Measurements from ENCODE around the gene FARS2.
A peak's percentile ranks its signal among the peaks of the same experiment; 100 is the strongest.

The FARS2 gene

DNA sequence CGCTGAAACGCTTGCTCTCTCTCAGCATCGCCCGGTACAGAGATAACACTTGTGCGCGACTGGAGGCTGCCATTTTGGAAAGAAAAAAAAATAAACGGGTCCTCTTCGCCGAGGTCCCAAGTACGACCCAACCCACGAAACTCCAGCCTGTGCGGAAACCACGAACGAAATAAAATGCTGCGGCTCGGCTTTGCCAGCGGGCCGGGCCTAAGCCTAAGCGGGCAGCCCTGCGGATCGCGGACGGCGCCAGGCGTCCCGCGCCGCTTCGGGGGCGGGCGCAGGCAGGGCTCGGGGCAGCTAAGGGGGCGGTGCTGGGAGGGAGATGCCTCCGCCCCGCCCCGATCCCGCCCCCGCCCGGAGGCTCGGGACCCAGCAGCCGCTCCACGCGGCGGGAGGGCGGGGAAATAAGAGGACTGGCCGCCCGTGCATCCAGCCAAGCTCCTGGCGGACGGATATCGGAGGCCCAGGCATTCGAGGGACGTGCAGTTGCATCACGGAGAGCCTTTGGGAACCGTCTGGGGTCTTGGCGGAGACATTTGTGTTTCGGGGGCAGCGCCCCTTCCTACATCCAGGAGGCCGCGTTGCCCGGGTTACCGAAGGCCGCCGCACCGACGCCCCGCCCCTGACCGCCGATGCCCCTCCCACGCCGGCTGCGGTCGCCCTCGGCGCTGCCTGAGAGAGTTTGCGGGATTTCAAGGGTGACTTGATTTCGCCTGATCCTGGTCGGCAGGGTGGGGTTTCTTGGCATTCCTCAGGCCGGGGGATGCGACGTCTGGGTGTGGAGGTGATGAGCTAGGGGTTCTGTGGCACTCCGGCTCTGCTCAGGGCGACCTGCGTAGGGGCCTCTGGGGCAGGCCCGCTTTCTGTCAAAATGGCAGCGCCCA, at the start of gene FARS2, which contains the start of gene LYRM4:
Gene FARS2 (plus strand): TSS at position 853 of the 884 bp plus-strand sequence.
Gene LYRM4 (minus strand): TSS at position 290 of the 884 bp plus-strand sequence. CDS start 217 bp downstream, at position 73.
- DNase-seq (ENCODE audit: low read depth): peak; percentile 59

GRCh38 chr6:5213836-5214235, 47.5 kb upstream of the FARS2 start:
- no peak for DNase-seq (ENCODE audit: low read depth)

GRCh38 chr6:5214570-5215052, 46.7 kb upstream of the FARS2 start:
- DNase-seq (ENCODE audit: low read depth): no peak

GRCh38 chr6:5215159-5215558, 46.2 kb upstream of the FARS2 start:
- DNase-seq (ENCODE audit: low read depth): no peak

GRCh38 chr6:5215799-5216198, 45.5 kb upstream of the FARS2 start:
- DNase-seq (ENCODE audit: low read depth): no peak

- no peak for DNase-seq (ENCODE audit: low read depth)
Measured at GRCh38 chr6:5217356-5217755, 44.0 kb upstream of the FARS2 start.

DNA sequence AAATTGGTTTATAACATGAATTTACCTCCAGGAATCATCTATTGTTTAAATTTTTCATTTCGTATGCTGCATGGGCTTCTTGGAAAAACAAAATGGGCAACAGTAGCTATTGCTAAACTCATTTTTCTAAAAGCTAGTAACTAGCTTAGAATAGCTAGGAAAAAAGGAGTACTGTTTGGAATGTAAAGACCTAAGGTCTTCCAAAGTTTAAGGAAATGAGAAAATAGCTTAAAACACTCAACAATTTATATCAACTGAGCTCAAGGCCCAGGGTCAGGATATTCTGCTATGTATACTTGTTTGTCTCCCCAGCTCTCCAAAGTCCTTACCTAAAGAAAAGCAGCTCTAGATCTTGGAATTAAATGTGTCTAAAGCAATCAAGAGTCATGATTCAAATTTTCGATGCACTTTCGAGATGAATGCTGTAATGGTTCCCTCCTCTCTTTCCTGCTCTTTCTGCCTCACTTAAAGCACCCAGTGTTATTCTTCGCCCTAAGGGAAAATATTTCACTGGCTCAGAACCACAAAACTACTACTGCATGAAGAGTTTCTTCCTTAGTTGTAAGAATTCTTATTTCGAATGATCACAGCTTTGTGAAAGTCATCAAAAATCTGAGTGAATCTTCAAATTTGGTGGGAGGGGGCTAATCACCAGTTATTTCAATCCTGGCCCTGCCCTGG, 42.2 kb upstream of the FARS2 start:
- DNase-seq (ENCODE audit: low read depth): no peak

- DNase-seq (ENCODE audit: low read depth): no peak
Measured at GRCh38 chr6:5220443-5220842, 40.9 kb upstream of the FARS2 start.

DNA sequence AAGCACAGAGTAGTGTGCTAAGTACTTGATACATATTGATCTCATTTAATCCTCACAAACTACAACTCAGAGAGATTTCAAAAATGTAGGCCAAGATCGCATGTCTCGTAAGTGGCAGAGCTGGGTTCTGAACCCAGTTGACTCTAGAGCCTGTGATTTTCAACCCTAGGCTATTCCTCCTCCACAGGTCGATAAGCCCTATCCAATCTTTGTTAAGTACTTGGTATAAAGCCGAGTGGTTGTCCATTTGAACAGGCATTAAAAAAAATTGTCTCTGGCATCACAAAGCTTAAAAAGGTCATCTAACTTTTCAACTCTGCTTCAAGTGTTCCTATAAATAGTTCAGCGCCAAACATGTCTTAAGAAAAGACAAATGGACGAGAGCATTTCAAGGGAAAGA, 38.0 kb upstream of the FARS2 start:
- no peak for DNase-seq (ENCODE audit: low read depth)

DNA sequence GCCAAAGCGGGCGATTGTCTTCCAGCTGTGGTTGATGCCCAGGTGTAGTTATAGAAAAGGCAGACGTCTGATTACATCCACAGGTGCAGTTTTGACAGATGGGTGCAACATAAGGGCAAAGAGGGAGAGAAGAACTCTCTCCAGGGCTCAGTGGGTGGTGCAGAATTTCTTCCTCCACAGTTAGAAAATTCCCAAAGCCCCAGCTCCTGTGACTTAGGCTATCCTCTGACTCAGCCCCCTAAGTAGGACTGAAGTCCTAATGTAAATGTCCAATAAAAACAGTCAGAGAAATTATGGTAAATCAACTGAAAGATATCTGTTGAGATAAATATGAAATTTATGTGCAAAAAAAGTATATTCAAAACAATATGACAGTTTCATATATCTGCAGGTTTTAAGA, 32.0 kb upstream of the FARS2 start:
- DNase-seq (ENCODE audit: low read depth): no peak

DNA sequence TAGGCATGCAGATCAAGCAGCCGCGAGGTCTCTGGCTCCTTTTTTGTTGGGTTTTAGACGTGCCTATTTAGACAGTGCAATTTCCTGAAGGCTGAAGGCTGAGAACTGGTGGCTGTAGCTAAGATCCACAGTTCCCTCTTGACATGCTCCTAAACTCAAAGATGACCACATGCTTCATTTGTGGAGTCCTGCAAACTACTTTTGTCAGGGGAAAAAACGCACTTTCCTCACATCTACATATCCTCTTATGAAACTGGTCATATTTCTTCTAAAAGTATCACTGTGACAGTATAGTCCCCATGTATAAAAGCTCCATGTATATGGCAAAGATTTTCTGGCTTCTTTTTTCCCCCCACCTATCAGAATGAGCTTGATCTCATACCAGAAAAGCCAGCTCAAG, 31.2 kb upstream of the FARS2 start:
- no peak for DNase-seq (ENCODE audit: low read depth)

DNA sequence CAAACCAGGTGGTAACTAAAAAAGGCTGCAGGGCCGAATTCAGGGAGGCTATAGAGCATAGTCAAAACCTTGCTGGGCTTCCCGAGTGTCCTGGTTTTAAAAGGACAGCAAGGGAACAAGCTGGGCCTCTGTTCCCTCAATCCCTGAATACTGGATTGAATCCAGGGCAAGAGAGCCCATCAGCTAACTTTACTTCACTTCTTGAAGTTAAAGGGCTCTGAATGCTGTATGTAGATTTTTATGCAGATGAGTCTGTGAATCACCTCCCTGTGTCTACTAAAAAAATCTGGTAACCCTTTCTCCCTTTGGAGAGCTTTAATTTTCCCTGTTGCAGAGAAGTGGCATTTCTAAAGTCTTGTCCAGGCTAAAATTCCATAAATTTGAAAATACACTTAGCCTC, 30.0 kb upstream of the FARS2 start:
- no peak for DNase-seq (ENCODE audit: low read depth)

DNA sequence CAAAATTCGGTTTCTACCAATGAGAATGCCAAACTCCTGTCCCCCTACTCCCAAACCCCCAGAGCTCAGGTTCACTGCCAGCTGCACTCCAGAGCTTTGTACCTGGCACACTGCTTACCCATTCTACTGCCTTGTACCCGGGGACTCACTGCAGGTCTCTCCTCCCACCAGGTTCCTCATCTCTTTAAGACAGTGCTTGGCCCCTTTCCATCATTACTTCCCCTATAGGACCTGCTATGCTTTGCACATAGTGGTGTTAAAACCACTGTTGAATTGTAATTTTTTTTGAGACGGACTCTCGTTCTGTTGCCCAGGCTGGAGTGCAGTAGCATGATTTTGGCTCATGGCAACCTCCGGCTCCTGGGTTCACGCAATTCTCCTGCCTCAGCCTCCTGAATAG, 26.4 kb upstream of the FARS2 start:
- DNase-seq (ENCODE audit: low read depth): no peak

DNA sequence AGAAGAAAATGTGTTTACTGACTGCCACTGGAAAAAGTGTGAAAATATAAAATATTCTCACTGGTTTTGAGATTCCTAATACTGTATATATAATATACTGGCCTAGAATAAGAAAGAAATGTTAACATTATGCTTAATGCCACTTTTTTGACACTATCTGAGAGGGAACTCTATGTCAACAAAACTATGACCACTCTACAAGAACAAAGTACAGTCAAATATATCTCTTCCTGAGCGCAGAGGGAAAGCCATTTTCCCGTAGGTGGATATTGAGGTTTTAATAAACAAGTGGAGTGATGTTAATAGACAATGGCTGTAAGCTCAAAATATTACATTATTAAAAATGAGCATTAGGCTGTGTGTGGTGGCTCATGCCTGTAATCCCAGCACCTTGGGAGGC, 25.5 kb upstream of the FARS2 start:
- DNase-seq (ENCODE audit: low read depth): no peak

GRCh38 chr6:5237805-5238204, 23.5 kb upstream of the FARS2 start:
- DNase-seq (ENCODE audit: low read depth): no peak

- no peak for DNase-seq (ENCODE audit: low read depth)
Measured at GRCh38 chr6:5238336-5238735, 23.0 kb upstream of the FARS2 start.

- DNase-seq (ENCODE audit: low read depth): no peak
Measured at GRCh38 chr6:5241252-5241651, 20.1 kb upstream of the FARS2 start.

- DNase-seq (ENCODE audit: low read depth): no peak
Measured at GRCh38 chr6:5243069-5243468, 18.2 kb upstream of the FARS2 start.

DNA sequence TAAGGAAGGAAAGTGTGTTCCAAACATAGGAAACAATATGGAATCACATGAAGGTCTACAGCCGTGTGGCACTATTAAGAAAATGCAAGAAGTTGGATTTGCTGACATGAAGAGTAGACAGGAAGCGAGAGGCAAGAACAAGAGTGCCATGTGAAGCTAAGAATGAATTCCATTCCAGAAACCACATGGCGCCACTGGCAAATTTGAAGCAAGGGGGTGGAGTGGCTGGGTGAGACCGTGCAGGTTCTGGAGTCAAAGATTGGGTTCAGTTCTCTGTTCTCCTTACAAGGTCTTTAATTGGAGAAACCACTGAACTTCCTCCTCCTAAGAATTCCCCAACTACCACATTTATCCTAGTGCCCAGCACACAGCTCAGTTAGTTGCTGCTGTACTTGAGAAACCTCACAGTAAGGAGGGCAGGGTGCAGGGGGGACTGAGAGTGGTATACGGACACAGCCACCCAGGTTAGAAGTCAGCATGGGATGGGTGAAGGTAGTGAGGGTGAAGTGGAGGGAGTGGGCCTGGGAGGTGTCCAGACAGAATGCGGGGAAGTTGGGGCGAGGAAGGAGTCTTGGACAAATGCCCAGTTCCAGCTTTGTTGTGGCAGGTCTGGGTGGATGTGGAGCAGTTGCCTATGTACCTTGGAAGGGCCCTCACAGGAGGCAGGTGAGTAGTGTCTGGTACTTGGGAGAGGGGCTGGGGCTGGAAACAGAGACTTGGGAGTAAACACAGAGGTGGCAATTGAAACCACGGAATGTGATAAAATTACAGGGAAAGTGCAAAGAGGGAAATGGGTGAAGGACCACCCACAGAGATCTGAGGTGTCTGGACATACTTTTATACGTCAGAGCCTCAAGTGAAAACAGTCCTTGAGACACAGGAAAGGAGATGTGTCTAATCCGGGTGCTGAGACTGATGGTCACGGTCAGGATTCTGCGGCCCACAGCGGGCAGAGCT, 14.9 kb upstream of the FARS2 start:
- DNase-seq (ENCODE audit: low read depth): no peak

GRCh38 chr6:5247201-5247600, 14.1 kb upstream of the FARS2 start:
- no peak for DNase-seq (ENCODE audit: low read depth)

DNA sequence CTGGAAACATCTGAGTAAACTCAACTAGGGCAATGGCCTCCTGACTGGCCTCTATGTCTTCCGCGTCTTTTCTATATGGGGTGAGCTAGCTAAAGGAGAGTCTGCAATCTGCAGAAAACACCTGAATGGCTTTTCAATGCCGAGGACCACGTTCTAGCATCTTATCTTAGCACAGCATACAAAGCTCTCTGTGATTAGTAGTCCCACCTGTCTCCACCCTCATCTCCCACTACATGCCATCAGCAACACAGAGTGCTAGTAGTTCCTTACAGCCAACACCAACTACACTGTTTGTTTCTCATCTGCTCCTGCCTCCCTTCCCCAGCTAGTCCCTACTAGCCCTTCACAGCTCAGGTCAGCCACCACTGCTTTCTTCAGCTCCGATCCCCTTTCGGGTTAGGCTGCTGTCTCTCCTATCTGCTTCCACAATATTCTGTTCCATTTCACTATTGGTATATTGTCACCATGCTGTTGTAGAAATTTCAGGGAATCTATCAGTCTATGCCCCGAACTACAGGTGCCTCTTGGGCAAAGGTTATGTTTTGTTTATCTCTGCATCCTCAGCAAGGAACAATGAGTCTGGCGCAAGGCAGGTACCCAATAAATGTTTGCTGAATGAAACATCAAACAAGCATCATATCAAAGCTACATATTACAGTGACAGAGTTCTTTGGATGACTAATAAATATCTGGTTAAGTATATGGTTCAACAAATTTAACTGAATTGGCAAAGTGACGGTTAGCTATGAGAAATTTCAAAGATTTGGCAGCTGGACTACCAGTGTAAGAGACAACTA, 12.8 kb upstream of the FARS2 start:
- no peak for DNase-seq (ENCODE audit: low read depth)
